ENCODE results near the gene KRT6A.
"Not testable (repeated sequence)": the region's sequence is repeated elsewhere in the genome, so short reads cannot be mapped to it uniquely, and the experiment has no call there.

The KRT6A gene

DNA sequence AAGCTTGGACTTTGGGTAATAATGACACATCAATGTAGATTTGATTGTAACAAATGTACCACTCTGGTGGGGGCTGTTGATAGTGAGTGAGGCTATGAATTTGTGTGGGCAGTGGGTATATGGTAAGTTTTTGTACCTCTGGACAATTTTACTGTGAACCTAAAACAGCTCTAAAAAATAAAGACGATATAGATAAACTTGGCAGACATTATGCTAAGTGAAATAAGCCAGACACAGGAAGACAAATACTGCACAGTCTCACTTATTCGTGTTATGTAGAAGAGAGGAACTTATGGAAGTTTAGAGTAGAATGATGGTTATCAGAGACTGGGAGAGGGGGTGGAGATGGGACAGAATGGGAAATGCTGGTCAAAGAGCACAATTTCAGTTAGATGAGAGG is 28.2 kb downstream of the KRT6A start:
- DNase-seq (ENCODE audit: low read depth in 2 of 2): no peak

GRCh38 chr12:52461693-52462092 is 31.4 kb downstream of the KRT6A start:
- no peak for DNase-seq (ENCODE audit: low read depth in 2 of 2)

DNA sequence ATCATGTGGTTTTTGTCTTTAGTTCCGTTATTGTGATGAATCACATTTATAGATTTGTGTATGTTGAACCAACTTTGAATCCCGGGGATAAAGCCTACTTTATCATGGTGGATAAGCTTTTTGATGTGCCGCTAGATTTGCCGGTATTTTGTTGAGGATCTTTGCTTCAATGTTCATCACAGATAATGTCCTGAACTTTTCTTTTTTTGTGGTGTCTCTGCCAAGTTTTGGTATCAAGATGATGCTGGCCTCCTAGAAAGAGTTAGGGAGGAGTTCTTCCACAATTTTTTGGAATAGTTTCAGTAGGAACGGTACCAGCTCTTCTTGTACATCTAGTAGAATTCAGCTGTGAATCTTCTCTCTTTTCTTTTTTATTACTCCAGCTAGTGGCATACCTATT is 34.2 kb downstream of the KRT6A start:
- DNase-seq (ENCODE audit: low read depth in 2 of 2): no peak

DNA sequence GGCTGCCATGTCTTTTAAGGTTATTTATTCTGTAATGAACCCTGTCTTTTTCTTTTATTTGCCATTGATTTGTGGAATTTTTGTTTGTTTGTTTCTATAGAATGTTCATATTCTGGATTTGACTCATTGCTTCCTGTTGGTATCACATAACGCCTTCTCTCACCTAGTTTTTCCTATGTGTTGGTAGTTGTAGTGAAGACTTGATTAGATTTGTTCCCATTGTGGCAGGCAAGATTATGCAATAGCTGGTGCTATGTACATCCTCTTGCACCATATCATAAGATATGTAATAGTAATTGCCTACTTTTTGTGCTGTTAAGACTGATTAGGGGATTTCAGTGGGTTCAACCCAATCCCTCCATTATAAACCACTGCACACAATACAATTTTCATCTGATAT is 37.2 kb downstream of the KRT6A start:
- no peak for DNase-seq (ENCODE audit: low read depth in 2 of 2)

DNA sequence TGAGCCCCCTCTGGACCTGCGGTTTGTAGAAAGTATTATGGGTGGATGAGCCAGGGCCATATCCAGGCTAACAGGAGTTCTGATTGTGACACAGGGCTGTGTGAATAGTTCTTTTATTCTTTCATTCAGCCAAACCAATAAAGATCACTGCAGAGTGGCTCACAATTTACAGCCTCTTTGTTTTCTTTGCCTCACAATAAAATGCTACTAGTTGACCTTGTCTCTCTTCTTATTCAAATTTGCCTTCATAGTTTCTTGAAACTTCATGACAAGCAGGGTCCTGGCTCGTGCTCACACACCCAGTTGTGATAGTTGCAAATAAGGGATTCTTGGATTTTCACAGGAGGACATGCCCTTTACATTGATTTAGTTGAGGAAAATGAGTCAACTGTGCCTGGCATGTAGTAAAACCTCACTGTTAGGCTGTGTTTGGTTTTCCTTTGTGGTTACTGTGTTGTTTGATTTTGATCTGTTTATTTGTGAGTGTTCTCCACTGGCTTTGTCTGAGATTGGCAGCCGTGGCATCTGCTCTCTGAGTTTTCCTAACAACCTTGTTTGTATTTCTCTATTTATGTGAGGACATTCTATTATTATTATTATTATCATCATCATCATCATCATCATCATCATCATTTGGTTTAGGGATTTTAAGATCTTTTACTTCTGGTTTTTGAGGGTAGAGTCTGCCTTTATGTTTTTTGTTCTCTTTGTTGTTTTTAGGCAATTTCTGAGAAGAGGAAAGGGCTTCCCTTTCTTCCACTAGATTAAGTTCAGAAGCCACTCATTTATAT is 38.5 kb downstream of the KRT6A start:
- no peak for DNase-seq (ENCODE audit: low read depth in 2 of 2)

DNA sequence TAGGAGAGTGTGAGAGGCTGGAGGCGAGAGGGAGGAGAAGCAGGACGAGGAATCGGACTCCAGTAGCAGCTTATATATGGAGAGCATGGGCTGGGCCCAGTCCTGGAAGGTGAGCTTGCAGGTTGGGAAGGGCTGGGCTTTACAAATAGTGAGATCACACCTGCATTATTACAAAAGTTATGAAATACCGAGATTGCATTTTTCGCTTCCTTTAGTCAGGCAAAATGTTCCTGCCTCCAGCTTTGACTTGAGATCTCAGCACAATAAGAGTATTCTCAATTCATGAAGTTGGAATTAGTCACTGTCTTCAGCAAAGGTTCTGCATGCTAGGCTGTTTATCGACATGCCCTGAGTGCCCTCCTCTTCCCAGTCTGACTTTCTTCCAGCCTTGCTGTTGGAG is 41.0 kb downstream of the KRT6A start, which contains the start of gene KRT6B:
Gene KRT6B, minus strand, starts transcription at position 46 of the 400 bp plus-strand sequence. CDS start 68 bp downstream, outside the sequence.
- DNase-seq (ENCODE audit: low read depth in 2 of 2): no peak

- DNase-seq (ENCODE audit: low read depth in 2 of 2): no peak
Observed at GRCh38 chr12:52448228-52448627, 44.8 kb downstream of the KRT6A start.

DNA sequence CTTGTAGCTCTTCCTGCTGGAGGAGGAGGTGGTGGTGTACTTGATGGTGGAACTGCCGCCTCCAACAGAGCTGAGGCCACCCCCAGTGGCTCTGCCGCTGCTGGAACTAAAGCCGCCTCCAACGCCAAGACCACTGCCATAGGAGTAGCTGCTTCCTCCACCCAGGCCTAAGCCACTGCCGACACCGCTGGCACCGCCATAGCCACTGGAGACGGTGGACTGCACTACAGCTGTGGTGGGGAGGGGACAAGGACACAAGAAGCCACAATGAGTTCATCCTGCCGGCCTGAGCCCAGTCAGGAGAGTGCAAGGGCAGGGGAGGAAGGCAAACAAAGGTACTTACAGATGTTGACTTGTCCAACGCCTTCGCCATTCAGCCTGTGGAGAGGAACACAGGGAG is 45.9 kb downstream of the KRT6A start:
- DNase-seq (ENCODE audit: low read depth in 2 of 2): not testable (repeated sequence)

DNA sequence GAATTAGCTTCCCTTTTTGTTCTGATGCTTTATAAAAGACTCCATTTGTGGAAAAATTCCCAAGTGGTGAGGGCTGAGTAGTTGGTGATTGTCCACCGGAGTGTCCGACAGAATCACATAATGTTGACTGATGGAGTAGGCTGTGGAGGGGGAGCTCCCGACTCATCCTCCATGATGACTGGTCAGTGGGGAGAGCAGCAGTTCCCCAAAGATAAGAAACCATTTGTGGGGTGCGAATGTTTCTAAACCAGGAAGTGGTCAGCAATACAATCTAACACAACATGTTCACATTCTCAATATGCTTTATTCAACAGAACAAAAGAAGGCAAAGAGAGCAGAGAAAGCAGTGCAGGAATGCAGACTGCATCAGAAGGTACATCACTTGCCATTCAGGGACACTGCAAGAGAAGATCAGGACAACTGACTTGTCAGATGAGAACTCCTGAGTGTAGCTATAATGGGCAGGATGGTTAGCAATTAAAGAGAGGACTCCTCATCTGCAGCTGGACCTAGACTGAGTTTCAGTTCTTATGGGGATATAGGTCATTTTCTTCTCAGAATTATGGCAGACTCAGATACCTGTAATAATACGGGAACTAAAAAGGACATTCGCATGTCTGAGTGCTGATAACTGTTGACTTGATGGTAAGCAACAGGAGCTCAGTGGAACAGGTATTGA is 46.6 kb downstream of the KRT6A start:
- DNase-seq (ENCODE audit: low read depth in 2 of 2): no peak

DNA sequence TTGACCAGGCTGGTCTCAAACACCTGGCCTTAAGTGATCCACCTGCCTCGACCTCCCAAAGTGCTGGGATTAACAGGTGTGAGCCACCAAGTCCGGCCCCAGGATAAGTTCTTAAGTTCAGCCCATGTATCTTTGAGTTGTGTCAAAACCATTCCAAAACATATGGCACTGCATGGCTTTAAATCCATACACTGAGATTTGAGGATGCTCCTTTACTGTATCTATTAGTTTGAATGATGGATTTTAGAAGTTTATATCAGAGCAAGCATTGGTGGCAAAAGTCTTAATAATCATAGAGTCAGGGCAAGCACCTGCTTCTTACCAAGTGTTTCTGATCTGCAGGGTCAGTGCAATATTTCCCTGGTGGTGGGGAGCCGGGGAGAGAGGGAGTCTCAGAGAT is 47.2 kb downstream of the KRT6A start:
- no peak for DNase-seq (ENCODE audit: low read depth in 2 of 2)

DNA sequence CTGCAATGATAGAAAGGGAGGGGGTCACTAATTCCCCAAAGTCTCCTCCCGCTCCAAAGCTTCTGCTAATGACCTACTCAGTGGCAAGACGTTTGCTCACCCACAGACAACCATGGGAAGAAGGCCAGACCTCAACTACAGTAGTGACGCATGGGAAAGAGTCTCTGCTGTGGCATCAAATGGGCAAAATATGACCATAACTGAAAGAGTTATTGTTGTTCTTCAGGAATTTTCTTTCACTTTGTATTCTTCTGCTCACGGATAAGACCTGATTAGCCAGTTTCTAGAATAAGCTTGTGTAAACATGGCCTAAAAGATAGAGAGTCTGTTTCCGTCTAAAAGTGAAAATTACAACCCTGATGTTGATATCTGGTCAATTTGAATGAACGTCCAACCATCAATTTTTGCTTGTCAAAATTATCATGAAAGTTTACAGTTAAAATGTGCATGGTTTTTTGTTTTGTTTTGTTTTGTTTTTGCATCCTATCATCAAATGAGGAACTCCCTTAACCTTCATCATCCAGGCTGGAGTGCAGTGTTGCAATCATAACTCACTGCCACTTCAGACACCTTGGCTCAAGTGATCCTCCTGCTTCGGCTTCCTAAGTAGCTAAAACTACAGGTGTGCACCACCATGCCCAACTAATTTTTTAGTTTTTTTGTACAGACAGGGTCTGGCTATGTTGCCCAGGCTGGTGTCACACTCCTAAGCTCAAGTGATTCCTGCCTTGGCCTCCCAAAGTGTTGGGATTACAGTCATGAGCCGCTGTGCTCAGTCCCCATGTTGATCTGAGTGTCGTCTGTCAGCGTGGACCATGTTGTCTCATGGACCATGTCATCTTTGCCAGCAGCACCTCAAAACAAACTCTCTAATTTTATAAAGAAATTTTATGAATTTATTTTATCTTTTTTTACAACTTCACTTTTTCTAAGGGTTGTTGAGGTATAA is 48.1 kb downstream of the KRT6A start:
- DNase-seq (ENCODE audit: low read depth in 2 of 2): no peak

DNA sequence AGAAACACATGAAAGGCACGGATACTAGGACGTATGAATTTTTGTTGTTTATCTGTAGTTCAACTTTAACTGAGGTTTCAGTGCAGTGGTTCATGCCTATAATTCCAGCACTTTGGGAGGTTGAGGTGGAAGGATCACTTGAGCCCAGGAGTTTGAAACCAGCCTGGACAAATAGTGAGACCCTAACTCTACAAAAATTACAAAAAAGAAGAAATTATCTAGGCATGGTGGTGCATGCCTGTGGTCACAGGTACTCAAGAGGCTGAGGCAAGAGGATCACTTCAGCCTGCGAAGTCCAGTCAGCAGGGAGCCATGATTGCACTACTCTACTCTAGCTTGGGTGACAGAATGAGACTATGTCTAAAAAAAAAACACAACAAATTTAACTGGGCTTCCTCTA is 49.1 kb downstream of the KRT6A start:
- no peak for DNase-seq (ENCODE audit: low read depth in 2 of 2)

DNA sequence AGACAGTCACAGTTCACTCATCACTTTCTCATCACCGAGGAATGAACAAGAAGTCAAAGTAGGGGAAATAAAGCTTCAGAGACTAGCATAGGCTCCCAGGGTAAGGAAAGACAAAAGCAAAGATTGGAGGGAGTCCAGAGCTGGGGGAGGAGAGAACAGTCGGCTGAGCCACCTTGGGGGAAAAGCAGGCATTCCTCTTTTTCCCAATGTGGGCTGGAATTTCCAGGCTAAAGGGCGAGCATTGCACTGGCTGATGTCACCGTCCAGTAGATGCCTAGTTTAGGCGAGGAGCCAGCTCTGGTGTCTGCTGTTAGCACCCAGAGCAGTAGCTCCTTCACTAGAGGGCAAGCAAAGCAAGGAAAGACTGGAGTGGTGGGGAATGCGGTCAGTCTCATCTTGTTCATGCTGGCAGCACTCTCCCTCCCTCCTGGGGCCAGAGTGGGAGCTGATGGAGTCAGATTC is 50.4 kb downstream of the KRT6A start:
- DNase-seq (ENCODE audit: low read depth in 2 of 2): no peak

GRCh38 chr12:52441320-52441911 is 51.6 kb downstream of the KRT6A start:
- no peak for DNase-seq (ENCODE audit: low read depth in 2 of 2)

DNA sequence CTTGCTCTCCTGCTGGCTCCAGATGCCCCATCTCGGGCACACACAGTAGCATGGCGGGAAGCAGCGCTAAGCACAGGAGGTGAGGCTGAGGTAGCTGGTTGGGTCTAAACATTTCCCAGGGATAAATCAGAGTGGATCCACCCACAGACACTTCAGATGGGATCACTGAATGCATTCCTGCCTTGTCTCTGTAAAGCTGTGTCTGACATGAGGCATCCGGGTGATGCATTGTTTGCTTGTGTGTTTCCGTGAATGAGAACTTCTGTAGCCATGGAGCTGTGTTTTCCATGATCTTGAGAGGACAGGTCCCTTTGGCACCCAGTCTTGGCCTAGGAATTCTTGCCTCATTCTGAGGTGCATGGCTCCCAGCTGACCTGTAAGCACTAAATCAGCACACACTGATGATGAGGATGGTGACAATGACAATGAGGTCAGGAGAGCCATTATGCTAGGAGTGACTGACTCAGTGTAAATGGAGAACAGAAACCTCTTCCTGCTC is 52.2 kb downstream of the KRT6A start:
- DNase-seq (ENCODE audit: low read depth in 2 of 2): no peak

DNA sequence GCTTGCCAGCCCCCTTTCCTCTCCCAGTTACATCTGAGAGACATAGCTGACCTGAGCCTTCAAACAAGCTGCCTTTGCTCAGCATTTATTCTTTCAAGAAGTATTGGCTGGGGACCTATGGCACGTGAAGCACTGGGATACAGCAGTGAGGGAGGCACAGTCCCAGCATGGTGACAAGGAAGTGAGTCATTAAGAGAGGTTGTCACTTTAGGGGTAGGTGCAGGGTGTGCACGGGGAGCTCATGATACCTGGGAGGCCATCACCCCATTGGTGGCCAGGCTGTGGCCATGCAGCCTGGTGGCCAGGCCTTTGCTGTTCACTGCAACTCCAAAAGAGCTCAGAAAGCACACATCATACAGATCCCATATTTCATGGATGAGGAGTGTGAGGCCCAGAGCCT is 53.2 kb downstream of the KRT6A start:
- DNase-seq (ENCODE audit: low read depth in 2 of 2): no peak

GRCh38 chr12:52439420-52439819 is 53.6 kb downstream of the KRT6A start:
- DNase-seq (ENCODE audit: low read depth in 2 of 2): no peak

DNA sequence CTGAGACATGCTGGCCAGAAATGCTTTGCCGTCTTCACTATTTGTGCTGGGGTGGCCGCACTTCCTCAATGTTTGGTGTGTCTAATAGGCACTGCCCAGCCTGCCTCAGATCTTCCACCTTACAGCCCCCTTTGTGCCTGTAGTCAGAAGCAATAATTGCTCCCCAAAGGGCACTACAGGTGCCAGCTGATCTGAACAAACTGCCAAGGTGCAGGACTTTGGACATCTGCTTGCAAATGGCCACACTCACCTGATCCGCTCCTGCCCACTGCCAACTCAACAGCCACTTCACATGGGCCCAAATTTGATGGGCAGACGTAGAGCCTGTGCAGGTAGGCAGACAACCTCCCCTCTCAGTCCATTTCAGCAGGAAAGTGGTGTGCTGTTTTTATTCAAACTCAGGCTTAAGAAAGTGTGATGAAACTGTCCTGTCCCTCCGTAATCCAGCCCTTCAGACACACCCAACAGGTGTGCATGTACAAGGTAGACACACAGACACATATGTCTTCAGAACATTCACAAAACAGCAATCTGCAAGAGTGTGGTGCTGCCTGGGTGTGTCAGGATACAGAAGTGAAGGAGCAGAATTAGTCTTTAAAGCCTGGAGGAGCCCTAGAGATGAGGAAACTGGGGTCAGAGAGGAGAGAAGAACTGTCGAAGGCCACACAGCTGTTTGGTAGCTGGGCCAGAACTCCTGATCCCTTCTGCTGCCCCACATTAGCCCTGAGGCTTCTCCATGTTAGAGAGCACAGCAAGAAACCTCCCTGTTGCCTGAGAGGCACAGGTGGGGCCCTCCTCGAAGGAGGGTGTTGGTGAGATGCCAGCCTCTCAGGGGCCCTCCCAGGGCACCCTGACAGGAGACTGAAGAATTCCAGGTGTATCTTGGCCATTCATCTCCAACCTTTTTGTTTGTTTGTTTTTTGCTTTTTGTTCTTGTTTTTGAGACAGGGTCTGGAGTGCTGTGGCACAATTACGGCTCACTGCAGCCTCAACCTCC is 54.5 kb downstream of the KRT6A start:
- DNase-seq (ENCODE audit: low read depth in 2 of 2): no peak

DNA sequence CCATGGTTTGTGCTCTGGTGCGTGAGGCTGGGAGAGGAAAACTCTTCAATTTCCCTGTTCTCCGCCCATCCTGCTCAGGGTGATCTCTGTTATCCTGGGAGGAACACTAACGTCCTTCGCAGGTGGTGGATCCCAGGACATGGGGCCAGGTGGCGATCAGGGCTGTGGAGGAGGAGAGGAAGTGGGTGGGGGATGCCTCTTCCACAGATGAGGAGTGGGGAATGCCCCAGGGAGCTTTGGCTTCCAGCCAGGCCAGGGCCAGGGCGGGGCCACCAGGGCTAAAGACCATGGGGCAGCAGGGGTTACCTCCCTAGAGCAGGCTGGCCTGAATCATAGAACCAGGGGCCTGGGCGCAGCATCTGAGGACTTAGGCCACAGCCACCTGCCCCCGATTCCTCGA is 55.5 kb downstream of the KRT6A start:
- DNase-seq (ENCODE audit: low read depth in 2 of 2): no peak

Data from stimulated activated CD4-positive, alpha-beta T cell treated with anti-CD3 and anti-CD28 coated beads, Interleukin-1b, Interleukin-23, amount 100 ng/mL, for 4 hours (primary cell).